ENCODE data around the gene RPL37A.

- TF ChIP-seq BHLHE40 (IDR thresholded peaks at IDR 0.05; ENCODE audit: borderline replicate concordance) (no peak), SUZ12 (IDR thresholded peaks at IDR 0.05) (no peak), FOXA1 (IDR thresholded peaks at IDR 0.05) (no peak), FOXM1 (IDR thresholded peaks at IDR 0.05; ENCODE audit: borderline replicate concordance) (no peak), CTBP1 (IDR thresholded peaks at IDR 0.05; ENCODE audit: borderline replicate concordance) (no peak), FOXK2 (IDR thresholded peaks at IDR 0.05) (no peak), ELF4 (IDR thresholded peaks at IDR 0.05) (no peak; the same call in 1 of the 2 replicates)
Measured at GRCh38 chr2:216504376-216504762, 5.7 kb downstream of the RPL37A start.

Measured in HEK293T (cell line).